Vagina (tissue), 2 donors: Measurements from ENCODE around the gene ACMSD.

Source experiments
- POLR2A ChIP-seq, 2 donors: fragments of 450-650 bp; IDR thresholded peaks; one replicate each; pipeline ENCODE4 v1.6.1; 2017; ENCODE audit warnings: antibody characterized with exemption in 2 of 2, mild to moderate bottlenecking in 2 of 2, moderate library complexity in 2 of 2
- TF ChIP-seq, protein P1 (sequence below), 3 experiments: fragments of 450-650 bp in 2 of 3; fragments of 200-600 bp in 1 of 3; sonication (generic) in 1 of 3; IDR thresholded peaks; one replicate each; pipeline ENCODE4 v1.5.1; 2017 to 2019; ENCODE audit warnings: antibody characterized with exemption in 3 of 3, mild to moderate bottlenecking in 2 of 3, moderate library complexity in 2 of 3

DNA sequence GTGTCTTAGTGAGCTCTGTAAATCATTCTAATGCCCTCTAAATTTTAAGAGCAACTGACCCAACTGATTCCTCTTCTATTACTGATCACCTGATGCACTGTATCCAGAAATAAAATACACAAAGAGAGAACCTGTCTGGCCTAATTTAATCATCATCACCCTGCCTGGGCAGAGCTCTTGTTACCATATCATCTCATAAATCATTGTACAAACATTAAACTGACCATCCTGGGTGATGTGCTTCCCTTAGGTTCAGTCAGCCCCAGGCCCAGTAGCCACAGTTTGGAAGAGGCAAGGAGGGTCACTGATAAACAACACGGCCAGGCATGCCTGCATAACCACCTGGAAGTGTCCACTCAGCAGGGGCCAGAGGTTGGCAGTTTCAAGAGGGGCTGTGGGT, 22.7 kb upstream of the ACMSD start:
- TF ChIP-seq POLR2A (IDR thresholded peaks at IDR 0.05): no peak
- TF ChIP-seq, protein P1, sequence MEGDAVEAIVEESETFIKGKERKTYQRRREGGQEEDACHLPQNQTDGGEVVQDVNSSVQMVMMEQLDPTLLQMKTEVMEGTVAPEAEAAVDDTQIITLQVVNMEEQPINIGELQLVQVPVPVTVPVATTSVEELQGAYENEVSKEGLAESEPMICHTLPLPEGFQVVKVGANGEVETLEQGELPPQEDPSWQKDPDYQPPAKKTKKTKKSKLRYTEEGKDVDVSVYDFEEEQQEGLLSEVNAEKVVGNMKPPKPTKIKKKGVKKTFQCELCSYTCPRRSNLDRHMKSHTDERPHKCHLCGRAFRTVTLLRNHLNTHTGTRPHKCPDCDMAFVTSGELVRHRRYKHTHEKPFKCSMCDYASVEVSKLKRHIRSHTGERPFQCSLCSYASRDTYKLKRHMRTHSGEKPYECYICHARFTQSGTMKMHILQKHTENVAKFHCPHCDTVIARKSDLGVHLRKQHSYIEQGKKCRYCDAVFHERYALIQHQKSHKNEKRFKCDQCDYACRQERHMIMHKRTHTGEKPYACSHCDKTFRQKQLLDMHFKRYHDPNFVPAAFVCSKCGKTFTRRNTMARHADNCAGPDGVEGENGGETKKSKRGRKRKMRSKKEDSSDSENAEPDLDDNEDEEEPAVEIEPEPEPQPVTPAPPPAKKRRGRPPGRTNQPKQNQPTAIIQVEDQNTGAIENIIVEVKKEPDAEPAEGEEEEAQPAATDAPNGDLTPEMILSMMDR (IDR thresholded peaks at IDR 0.05): no peak
